ENCODE data around the gene BOD1.

BOD1 gene

GRCh38 chr5:173640156-173640804, 23.8 kb upstream of the BOD1 start:
- DNase-seq (ENCODE audit: low read depth, low spot score), result no peak

DNA sequence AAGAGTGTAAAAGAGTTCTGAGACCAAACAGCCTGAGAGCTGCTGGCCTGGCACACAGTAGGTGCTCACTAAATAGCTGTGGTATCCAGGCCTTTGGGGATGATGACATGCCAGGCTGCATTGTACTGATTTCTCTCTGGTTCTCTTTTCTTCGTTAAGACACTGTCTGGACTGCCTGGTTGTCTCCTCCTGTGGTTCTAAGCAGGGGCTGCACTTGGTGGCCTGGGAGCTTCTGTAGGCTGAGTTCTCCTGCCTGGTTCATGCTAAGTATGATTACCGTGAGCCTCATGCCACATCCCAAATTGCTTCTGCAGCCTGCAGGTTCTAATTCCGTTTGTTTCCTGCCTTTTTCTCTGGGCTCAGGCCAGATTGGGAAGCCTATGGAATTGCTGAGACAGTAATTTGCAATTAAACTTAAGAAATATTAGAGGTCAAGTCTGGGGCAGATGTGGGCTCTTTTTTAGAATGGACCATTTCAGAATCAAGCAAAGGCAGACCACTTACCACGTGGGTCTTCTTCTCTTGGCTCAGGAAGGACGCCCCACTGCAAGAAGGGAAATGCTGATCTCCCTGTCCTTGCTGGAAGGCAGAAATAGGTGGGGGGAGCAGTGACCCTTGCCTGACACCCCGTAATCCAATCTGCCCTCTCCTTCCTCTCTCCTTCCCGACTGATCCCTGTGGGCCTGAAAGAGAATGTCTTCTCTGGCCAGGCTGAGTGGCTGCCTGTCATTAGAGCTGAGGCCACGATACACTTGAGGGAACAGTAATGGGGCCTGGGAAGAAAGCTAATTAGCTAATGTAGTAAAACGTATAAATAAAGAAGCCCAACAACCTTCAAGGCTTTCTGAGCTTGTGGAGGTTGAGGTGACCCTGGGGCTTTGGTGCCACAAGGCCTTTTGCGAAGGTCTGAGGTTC, 21.9 kb upstream of the BOD1 start:
- no peak for DNase-seq (ENCODE audit: low read depth, low spot score)

DNA sequence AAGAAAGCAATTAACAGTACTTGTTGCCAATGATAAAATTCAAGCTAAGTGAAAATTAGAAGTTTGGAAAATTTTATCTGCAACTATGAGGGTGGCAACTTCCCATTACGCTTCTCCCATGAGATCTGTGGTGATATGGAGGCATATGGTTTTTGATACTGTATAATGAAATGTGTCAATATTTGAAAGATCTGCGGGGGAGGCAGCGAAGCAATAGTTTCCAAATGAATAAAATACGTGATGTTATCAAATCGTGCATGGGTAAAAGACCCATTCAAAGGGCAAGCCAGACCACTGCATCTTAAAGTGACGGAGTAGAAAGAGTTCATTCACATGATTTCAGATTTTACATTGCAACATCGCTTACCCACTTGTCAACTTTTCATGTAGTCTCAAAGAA, 20.9 kb upstream of the BOD1 start:
- DNase-seq (ENCODE audit: low read depth, low spot score), result no peak

DNA sequence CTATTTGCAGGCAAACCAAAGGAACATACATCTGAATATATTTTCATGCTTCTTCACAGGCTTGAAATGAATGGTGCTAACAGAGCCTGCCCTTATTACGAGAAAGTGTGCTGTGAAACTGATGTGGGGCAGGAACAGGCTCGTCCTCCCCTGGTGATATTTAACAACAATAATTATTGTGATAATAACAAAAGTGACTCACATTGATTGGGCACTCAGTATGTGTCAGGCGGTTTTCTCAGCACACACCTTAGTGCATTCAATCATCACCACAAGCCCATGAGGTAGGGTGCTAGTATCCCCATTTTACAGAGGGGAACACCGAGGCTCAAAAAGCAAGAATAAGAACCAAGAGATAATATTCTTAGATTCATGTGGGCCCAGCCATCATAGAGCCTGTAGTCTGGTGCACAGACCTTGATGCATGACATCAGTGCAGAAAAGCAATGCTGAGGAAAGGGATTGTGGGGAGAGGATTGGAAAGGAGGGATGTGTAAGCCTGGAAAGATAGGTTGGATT, 18.1 kb upstream of the BOD1 start:
- DNase-seq (ENCODE audit: low read depth, low spot score), result no peak

DNA sequence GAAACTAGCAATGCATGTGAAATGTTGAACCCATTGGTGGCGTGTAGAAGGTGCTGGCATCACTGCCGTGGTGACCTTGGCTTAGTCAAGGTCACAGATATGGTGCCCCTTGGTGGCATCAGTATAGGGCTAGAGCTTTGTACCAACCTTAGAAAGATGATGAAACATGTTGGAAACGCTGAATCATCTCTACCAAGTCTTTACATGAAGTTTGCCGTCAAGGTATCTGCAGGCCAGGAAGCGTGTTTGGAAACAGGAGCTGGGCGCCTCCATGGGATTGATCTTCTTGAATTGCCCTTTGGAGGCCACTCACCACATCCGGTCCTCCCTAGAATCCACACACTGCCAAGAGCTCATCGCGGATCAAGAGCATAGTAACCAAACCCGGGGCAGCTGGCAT, 16.9 kb upstream of the BOD1 start:
- no peak for DNase-seq (ENCODE audit: low read depth, low spot score)

DNA sequence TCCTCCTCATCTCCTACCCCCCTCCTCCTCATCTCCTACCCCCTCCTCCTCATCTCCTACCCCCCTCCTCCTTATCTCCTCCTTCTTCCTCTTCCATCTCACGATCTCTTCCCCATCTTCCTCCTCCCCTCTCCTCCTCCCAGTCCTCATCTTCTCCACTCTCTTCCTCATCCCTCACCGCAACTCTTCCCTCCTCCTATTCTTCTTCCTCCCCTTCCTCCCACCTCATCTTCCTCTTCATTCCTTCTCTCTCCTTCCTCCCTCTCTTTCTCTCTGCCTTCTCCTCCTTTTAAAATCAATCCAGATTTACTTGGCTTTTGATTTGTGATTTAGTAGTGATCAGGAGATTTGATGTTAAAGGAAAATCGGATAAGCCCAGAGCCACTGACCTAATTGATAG, 15.0 kb upstream of the BOD1 start:
- DNase-seq (ENCODE audit: low read depth, low spot score), result no peak

GRCh38 chr5:173630724-173631365, 14.4 kb upstream of the BOD1 start:
- no peak for DNase-seq (ENCODE audit: low read depth, low spot score)

GRCh38 chr5:173629628-173630027, 13.2 kb upstream of the BOD1 start:
- DNase-seq (ENCODE audit: low read depth, low spot score), result no peak

DNA sequence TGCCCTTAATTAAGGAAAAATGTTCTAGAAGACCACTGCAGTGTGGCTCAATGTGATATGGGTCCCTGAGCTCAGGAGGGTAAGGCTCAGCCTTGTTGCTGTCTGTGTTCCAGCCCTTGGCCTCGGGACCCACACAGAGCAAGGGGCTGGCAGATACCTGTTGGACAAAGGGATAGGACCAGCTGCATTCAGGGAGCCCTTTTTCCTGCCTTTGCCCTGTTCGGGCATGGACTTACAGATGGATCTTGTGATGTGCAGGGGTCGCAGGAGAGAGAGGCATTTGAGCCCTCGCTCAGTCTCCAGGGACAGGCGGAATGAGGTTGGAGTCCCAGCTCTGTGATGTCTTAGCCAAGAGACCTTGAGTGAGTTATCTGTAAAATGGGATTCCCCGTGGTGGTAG, 12.1 kb upstream of the BOD1 start:
- DNase-seq (ENCODE audit: low read depth, low spot score), result no peak

GRCh38 chr5:173627860-173628392, 11.5 kb upstream of the BOD1 start:
- DNase-seq (ENCODE audit: low read depth, low spot score), result no peak

DNA sequence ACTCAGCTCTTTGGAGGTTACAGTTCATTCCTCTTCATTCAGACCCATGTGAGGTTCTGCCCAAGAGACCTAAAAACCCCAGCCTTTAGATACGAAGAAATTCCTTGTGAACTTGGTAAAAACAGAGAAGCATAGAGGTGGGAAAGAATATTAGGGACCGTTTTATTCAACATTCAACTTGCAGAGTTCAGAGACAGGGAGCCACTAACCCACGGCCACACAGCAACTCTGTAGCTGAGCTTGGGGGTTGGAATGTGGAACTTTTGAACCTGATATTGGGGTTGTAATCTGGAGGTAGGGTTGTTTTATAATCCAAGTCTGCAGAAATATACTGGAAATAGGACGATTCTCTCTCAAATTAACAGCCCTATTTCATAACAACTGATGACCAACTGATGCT, 10.8 kb upstream of the BOD1 start:
- no peak for DNase-seq (ENCODE audit: low read depth, low spot score)

DNA sequence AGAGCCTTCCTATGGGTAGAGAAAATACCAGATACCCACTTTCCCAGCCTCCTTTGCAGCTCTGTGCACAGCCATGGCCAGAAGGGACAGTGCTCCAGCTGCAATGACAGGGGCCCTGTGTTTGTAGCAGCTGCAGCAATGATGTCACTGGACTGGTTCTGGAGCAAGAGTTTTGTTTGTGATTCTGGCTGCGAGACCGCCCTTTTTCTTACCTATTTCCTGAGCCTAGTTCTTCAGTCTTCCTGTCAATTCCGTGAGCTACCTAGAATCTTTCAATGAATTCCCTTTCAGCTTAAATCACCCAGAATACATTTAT, 10.0 kb upstream of the BOD1 start:
- no peak for DNase-seq (ENCODE audit: low read depth, low spot score)

DNA sequence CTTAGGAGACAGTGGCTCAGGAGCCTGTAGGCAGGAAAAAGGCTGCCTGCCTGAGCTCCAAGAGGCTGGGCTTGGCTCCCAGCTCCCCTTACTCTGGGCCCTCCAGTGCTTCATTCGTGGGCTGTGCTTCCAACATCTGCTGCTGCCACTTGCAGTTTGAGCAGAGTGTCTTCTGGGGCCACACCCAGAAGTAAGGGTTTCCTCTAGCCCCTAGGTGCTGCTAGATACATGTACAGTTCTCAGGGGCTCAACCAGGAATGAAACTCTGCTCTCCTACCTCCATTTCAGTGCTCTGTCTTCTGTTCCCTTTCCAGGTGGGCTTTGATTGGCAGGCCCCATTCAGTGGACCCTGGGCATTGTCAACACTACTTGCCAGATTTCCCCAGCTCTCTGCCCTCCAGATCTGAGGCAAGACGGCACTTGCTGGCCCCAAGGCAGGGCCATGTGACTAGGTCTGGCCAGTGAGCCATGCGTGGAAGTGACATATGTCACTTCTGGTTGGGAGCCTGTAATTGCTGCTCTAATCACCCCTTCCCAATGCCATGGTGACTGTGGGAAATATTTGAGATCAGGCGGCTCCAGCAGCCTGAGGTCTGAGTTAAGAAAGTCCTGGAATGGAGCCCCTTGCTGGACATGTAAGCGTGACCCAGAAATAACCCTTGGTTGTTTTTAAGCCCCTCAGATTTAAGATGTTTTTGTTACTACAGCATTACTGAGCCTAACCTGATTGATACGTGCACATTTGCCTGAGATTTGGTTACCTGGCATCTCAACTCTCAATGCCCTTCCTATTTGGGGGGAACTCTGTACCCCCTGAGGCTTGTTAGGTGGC, 9.4 kb upstream of the BOD1 start:
- no peak for DNase-seq (ENCODE audit: low read depth, low spot score)

DNA sequence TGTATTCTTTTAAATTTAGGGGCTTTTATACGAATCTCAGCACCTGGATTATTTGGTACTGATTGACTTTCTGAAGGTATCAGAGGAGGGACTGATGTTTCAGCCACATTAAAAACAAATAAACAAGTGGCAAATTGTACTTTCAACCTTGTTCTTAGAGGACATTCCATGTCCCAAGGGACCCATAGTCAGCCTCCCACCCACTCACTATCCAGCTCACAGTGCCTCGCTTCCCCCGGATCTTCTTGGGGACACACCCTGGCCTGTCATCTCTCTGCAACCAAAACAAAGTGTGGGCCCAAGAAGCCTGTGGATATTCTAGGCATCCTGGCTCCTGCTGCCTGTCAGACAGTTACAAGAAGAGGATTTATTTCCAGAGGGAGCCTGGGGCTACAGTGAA, 8.8 kb upstream of the BOD1 start:
- no peak for DNase-seq (ENCODE audit: low read depth, low spot score)

- DNase-seq (ENCODE audit: low read depth, low spot score), result no peak
Observed at GRCh38 chr5:173624282-173624681, 7.8 kb upstream of the BOD1 start.

GRCh38 chr5:173623789-173624188, 7.3 kb upstream of the BOD1 start:
- DNase-seq (ENCODE audit: low read depth, low spot score), result no peak

- DNase-seq (ENCODE audit: low read depth, low spot score), result no peak
Observed at GRCh38 chr5:173623296-173623771, 6.9 kb upstream of the BOD1 start.

DNA sequence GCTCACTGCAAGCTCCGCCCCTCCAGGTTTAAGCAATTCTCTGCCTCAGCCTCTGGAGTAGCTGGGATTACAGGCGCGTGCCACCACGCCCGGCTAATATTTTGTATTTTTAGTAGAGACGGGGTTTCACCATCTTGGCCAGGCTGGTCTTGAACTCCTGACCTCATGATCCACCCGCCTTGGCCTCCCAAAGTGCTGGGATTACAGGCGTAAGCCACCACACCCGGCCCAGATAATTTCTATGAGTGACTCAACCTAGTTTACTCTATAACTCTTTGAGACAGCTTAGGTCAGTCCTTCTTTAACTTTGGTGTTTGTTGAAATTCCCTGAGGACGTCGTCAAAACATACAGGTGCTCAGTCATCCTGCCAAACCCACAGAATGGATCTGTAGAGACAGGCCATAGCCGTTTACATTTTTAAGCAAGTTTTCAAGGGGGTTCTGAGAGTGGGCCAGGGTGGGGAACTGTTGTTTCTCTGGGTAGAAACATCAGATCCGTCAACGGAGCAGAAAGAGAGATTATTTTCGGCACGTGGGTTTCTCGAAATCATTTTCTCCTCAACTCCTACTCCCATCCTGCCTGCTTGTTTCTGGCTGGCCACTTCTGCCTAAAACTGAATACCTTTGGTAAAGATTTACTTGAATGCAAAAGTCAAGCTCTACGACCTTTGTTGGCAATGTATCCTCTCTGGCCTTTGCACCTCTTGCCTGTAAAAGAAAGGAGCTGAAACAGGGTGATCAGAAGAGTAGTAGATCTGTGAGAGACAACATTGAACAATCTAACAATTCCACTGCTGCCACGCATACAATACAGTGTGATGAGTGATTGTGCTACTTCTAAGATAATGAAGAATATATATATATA, 6.0 kb upstream of the BOD1 start:
- no peak for DNase-seq (ENCODE audit: low read depth, low spot score)

- no peak for DNase-seq (ENCODE audit: low read depth, low spot score)
Observed at GRCh38 chr5:173620784-173621183, 4.3 kb upstream of the BOD1 start.

- DNase-seq (ENCODE audit: low read depth, low spot score), result no peak
Observed at GRCh38 chr5:173618927-173619519, 2.6 kb upstream of the BOD1 start.

Measured in activated naive CD8-positive, alpha-beta T cell treated with anti-CD3 and anti-CD28 coated beads, Interleukin-2, amount 50 U/mL, for 16 hours (primary cell).